SK-N-SH treated with all-trans-retinoic acid at 6 μM for 48 hours (cell line): ENCODE data around the gene SNX18.

Experiments used
- ATAC-seq: fragments of 200-7000 bp; cut with Tn5 transposase; 3 replicates; pipeline ENCODE4 v1.9.1; 2020; ENCODE audit warnings: mild to moderate bottlenecking, moderate library complexity
- BACH2 ChIP-seq: fragments of 250-450 bp; sonication (Bioruptor Pico); IDR thresholded peaks from 2 replicates; pipeline ENCODE4 v1.9.0; 2021; ENCODE audit warnings: mild to moderate bottlenecking, borderline replicate concordance
- CREB5 ChIP-seq: fragments of 250-450 bp; sonication (Bioruptor Pico); IDR thresholded peaks from 2 replicates; pipeline ENCODE4 v1.5.1; 2020; ENCODE audit warnings: low read depth, mild to moderate bottlenecking, moderate library complexity
- CSDC2 ChIP-seq: fragments of 250-450 bp; sonication (Bioruptor Pico); IDR thresholded peaks from 2 replicates; pipeline ENCODE4 v1.5.0; 2020; ENCODE audit warnings: mild to moderate bottlenecking, moderate library complexity
- CSRNP3 ChIP-seq: fragments of 250-450 bp; sonication (Bioruptor Pico); IDR thresholded peaks from 2 replicates; pipeline ENCODE4 v1.5.1; 2021; ENCODE audit warnings: mild to moderate bottlenecking, moderate library complexity
- ESRRG ChIP-seq: fragments of 250-450 bp; sonication (Bioruptor Pico); IDR thresholded peaks from 2 replicates; pipeline ENCODE4 v1.6.1; 2021; ENCODE audit warnings: mild to moderate bottlenecking
- GLIS3 ChIP-seq: fragments of 250-450 bp; sonication (Bioruptor Pico); IDR thresholded peaks from 2 replicates; pipeline ENCODE4 v1.5.0; 2020; ENCODE audit warnings: mild to moderate bottlenecking, moderate library complexity
- OSR1 ChIP-seq: fragments of 250-450 bp; sonication (Bioruptor Pico); IDR thresholded peaks from 2 replicates; pipeline ENCODE4 v1.8.0; 2022; ENCODE audit warnings: moderate library complexity, mild to moderate bottlenecking, inconsistent platforms
- PATZ1 ChIP-seq: fragments of 250-450 bp; sonication (Bioruptor Pico); IDR thresholded peaks from 2 replicates; pipeline ENCODE4 v1.8.0; 2020; ENCODE audit warnings: mild to moderate bottlenecking, moderate library complexity, borderline replicate concordance
- POU6F1 ChIP-seq: fragments of 250-450 bp; sonication (Bioruptor Pico); IDR thresholded peaks from 2 replicates; pipeline ENCODE4 v1.8.0; 2021; ENCODE audit warnings: low read depth, mild to moderate bottlenecking, moderate library complexity, borderline replicate concordance
- RARB ChIP-seq: fragments of 250-450 bp; sonication (Bioruptor Pico); IDR thresholded peaks from 2 replicates; pipeline ENCODE4 v1.8.0; 2021; ENCODE audit warnings: mild to moderate bottlenecking, moderate library complexity
- SNAI2 ChIP-seq: fragments of 250-450 bp; sonication (Bioruptor Pico); IDR thresholded peaks from 2 replicates; pipeline ENCODE4 v1.5.0; 2020; ENCODE audit warnings: mild to moderate bottlenecking, moderate library complexity
- TCF4 ChIP-seq: fragments of 250-450 bp; sonication (Bioruptor Pico); IDR thresholded peaks from 2 replicates; pipeline ENCODE4 v1.8.0; 2021; ENCODE audit warnings: mild to moderate bottlenecking, moderate library complexity, borderline replicate concordance
- TOX ChIP-seq: fragments of 250-450 bp; sonication (Bioruptor Pico); IDR thresholded peaks from 2 replicates; pipeline ENCODE4 v1.8.0; 2021; ENCODE audit warnings: mild to moderate bottlenecking, moderate library complexity, borderline replicate concordance
- TSHZ2 ChIP-seq: fragments of 250-450 bp; sonication (Bioruptor Pico); IDR thresholded peaks from 2 replicates; pipeline ENCODE4 v1.5.0; 2020; ENCODE audit warnings: mild to moderate bottlenecking, moderate library complexity
- ZC3H10 ChIP-seq: fragments of 250-450 bp; sonication (Bioruptor Pico); IDR thresholded peaks from 2 replicates; pipeline ENCODE4 v1.5.1; 2021; ENCODE audit warnings: mild to moderate bottlenecking, moderate library complexity
- ZFP3 ChIP-seq: fragments of 250-450 bp; sonication (Bioruptor Pico); IDR thresholded peaks from 2 replicates; pipeline ENCODE4 v1.5.0; 2020; ENCODE audit warnings: mild to moderate bottlenecking, moderate library complexity
- ZFP30 ChIP-seq: fragments of 450-650 bp; formaldehyde crosslinking; IDR thresholded peaks from 2 replicates; pipeline ENCODE4 v1.5.0; 2022; ENCODE audit warnings: mild to moderate bottlenecking, moderate library complexity
- ZNF565 ChIP-seq: fragments of 450-650 bp; formaldehyde crosslinking; conservative IDR thresholded peaks from 2 replicates; pipeline ENCODE4 v1.5.0; 2020; ENCODE audit warnings: low read depth, mild to moderate bottlenecking, moderate library complexity

The SNX18 gene

GRCh38 chr5:54541823-54542783 lies 24.5 kb downstream of the SNX18 start (continued):
- TF ChIP-seq TSHZ2 (CRISPR knock-in tag), result no peak
- no peak for TF ChIP-seq ZFP3 (CRISPR knock-in tag)
- no peak for TF ChIP-seq CREB5 (CRISPR knock-in tag)

GRCh38 chr5:54544044-54544443 lies 26.5 kb downstream of the SNX18 start:
- TF ChIP-seq CSDC2 (CRISPR knock-in tag), result no peak
- TF ChIP-seq GLIS3, result no peak
- no peak for TF ChIP-seq BACH2 (CRISPR knock-in tag)
- no peak for TF ChIP-seq TSHZ2 (CRISPR knock-in tag)
- no peak for TF ChIP-seq CREB5 (CRISPR knock-in tag)
- TF ChIP-seq ZNF565 (CRISPR knock-in tag), result no peak
- TF ChIP-seq CSRNP3, result no peak
- no peak for TF ChIP-seq ESRRG (CRISPR knock-in tag)
- no peak for TF ChIP-seq TOX (CRISPR knock-in tag)
- no peak for TF ChIP-seq POU6F1 (CRISPR knock-in tag)
- no peak for TF ChIP-seq TCF4 (CRISPR knock-in tag)
- no peak for TF ChIP-seq RARB
- no peak for TF ChIP-seq SNAI2 (CRISPR knock-in tag)
- TF ChIP-seq OSR1 (CRISPR knock-in tag), result no peak
- TF ChIP-seq ZFP30 (CRISPR knock-in tag), result no peak
- no peak for TF ChIP-seq PATZ1 (CRISPR knock-in tag)
- no peak for TF ChIP-seq ZC3H10 (CRISPR knock-in tag)
- TF ChIP-seq, all 23 proteins: peak for 0
- no peak for ATAC-seq
